ENCODE data around the gene CCDC74A. TPM values are rescaled to one million over a fixed set of nuclear protein-coding genes. Genes with fewer than 3 reads are reported as not detected.
"Not testable (repeated sequence)": the region's sequence is repeated elsewhere in the genome, so short reads cannot be mapped to it uniquely, and the experiment has no call there.

CCDC74A gene
- total RNA-seq, 1 experiment from 2014 or later = not detected

DNA sequence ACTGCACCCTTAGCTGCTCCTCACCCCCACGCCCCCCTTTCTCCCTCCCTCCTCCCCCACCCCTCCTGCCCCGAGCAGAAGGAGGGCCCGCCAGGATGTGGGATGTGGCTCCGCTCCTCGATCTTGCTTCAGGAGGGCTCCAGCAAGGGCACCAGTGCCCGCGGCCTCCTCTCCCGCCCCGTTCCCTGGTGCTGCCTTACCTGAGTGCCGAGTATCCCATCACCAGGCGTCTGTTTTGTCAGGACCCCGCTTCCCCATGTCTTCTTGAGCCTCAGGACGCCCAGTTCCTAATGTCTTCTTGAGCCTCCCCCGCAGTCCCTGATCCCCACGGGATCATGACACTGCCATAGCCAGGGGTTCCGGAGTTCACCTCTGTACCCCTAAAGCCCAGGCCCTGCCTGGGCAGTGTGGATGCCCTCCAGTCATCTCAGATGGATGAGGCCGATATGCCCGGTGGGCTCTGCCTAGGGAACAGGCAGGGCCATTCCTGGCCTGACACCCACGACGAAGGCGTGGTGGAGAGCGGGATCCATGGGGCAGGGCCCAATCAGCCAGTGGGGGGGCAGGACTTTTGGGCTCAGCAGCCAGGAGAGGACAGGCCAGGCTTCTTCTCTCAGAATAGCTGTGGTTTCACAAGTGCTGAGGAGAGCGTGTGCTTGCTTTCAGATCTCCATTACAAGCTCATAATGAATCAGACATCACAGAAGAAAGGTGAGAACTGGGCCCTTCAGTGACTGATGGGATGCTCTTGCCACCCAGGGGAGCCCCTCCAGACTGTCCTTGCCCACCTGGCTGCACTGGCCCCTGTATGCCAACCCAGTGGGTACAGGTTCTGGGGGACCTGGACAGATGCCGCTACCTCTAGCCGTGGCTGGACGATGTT is 1.5 kb downstream of the CCDC74A start:
- not testable (repeated sequence) for DNase-seq (ENCODE audit: low read depth)

GRCh38 chr2:131529864-131530445 is 2.3 kb downstream of the CCDC74A start:
- DNase-seq (ENCODE audit: low read depth) = not testable (repeated sequence)

GRCh38 chr2:131530626-131531344 is 3.1 kb downstream of the CCDC74A start:
- not testable (repeated sequence) for DNase-seq (ENCODE audit: low read depth)

- DNase-seq (ENCODE audit: low read depth) = not testable (repeated sequence)
Measured at GRCh38 chr2:131531547-131532185, 4.0 kb downstream of the CCDC74A start.

- not testable (repeated sequence) for DNase-seq (ENCODE audit: low read depth)
Measured at GRCh38 chr2:131532723-131533608, 5.3 kb downstream of the CCDC74A start.

GRCh38 chr2:131533609-131534316 is 6.1 kb downstream of the CCDC74A start:
- DNase-seq (ENCODE audit: low read depth) = not testable (repeated sequence)

GRCh38 chr2:131534317-131534672 is 6.6 kb downstream of the CCDC74A start:
- not testable (repeated sequence) for DNase-seq (ENCODE audit: low read depth)

- not testable (repeated sequence) for DNase-seq (ENCODE audit: low read depth)
Measured at GRCh38 chr2:131534965-131535364, 7.3 kb downstream of the CCDC74A start.

GRCh38 chr2:131535526-131535925 is 7.8 kb downstream of the CCDC74A start:
- DNase-seq (ENCODE audit: low read depth) = no peak

DNA sequence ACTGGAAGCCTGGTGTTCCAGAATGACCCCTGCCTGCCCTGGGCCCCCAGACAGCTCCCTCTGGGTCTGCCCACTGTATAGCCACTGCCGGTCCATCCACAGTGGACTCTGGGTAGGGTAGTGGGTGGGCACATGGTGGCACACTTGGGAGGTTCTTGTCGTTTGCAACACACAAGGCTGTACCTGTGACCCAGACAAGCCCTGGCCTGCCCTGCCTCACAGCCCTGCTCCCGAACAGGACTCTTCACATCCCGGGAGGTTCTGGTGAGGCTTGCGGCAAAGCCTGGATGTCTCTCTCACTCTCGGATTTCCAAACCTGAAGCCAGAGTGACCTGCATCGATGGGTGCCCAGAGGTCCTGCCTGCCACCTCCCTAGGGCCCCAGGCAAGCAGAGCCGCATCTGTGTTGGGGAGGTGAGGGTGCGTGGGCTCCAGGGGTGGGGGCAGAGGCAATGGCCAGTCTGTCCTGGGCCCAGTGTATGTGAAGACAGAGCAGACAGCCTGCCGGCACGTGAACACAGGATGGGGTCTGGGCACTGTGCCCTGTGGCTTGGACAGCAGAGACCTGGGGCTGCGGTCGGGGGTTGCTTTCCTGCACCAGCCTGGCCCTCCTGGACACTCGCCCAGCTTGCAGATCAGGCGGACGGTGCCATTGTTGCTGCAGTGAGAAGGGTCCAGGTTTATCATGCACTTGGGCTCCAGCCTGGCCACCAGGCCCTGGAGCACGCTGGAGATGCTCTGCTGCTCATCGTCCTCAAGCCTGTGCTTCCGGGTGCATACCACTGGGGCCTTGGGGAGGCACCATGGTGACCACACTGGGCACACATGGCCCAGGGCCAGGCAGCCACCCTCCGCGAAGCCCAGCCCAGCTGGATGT is 8.5 kb downstream of the CCDC74A start:
- DNase-seq (ENCODE audit: low read depth) = not testable (repeated sequence)

- DNase-seq (ENCODE audit: low read depth) = not testable (repeated sequence)
Measured at GRCh38 chr2:131536841-131537240, 9.2 kb downstream of the CCDC74A start.

DNA sequence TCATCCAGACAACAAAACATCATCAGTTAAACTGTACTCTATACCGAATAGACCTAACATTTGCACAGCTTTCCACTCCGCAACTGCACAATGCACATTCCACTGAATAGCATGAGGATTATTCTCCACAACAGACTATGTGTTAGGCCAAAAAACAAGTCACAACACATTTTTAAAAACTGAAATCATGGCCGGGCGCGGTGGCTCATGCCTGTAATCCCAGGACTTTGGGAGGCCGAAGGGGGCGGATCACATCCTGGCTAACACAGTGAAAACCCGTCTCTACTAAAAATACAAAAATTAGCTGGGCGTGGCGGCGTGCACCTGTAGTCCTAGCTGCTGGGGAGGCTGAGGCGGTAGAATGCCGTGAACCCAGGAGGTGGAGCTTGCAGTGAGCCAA is 11.2 kb downstream of the CCDC74A start:
- DNase-seq (ENCODE audit: low read depth) = not testable (repeated sequence)

DNA sequence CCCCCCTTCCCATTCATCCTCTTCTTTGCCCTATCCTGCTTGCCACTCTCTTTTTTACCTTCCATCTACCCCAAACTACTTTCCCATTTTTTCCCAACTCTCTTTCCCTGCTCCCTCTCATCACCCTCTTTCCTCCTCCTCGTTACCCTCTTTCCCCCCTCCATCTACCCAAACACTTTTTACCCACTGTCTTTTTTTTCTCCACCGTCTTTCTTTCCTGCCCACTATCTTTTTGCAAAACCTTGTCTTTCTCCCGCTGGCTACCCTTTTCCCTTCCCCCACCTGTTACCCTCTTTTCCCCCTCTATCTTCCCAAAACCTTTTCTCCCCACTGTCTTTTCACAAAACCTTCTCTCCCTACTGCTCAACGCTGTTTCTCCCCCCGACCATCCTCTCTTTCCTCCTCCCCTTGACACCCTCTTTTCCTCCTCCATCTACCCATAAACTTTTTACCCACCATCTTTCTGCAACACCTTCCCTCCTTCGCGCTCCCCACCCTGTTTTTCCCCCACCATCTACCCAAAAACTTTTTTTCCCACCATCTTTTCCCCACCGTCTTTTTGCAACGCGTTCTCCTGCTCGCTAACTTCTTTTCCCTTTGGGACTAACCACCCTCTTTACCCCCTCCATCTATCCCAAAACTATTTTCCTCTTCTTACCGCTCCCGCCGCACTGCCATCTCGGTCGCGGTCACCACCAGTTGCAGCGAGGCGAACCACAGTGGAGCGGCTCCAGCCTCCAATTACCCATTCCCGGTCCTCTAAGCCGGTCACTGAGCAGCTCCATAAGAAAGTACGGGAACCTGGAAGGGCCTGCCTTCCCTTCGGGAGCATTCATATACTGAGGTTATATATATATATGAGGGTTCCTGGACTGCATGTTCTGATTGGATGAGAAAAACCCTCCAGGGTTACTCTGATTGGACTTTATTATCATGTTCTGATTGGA is 15.0 kb downstream of the CCDC74A start:
- no peak for DNase-seq (ENCODE audit: low read depth)

GRCh38 chr2:131543385-131543891 is 15.8 kb downstream of the CCDC74A start:
- DNase-seq (ENCODE audit: low read depth) = peak; percentile 93

- not testable (repeated sequence) for DNase-seq (ENCODE audit: low read depth)
Measured at GRCh38 chr2:131544006-131544812, 16.5 kb downstream of the CCDC74A start.

- DNase-seq (ENCODE audit: low read depth) = not testable (repeated sequence)
Measured at GRCh38 chr2:131544813-131545165, 17.1 kb downstream of the CCDC74A start.

DNA sequence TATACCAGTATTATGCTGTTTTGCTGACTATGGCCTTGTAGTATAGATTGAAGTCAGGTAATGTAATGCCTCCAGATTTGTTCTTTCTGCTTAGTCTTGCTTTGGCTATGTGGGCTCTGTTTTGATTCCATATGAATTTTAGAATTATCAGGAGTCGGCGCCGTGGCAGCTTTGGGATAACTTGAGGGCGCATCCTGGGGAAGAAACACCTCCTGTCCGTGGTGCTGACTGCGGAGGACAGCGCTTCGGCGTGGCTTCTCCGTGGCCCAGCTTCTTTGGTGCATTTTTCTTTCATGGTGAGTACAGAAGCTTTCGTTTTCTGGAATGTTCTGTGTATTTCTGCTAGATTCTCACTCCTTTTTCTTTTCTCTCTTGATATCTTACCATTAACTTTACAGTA is 25.2 kb downstream of the CCDC74A start:
- no peak for DNase-seq (ENCODE audit: low read depth)

Data from HT1080 (cell line).